ENCODE measurements around the gene USP44. TPM values are rescaled to one million over a fixed set of nuclear protein-coding genes. Genes with fewer than 3 reads are reported as not detected.

USP44 gene
- total and polyA plus RNA-seq, 2 of the 8 experiments (the other 6 are each of a cell fraction or from before 2014, with no cell fraction given), result 129 to 197 TPM

DNA sequence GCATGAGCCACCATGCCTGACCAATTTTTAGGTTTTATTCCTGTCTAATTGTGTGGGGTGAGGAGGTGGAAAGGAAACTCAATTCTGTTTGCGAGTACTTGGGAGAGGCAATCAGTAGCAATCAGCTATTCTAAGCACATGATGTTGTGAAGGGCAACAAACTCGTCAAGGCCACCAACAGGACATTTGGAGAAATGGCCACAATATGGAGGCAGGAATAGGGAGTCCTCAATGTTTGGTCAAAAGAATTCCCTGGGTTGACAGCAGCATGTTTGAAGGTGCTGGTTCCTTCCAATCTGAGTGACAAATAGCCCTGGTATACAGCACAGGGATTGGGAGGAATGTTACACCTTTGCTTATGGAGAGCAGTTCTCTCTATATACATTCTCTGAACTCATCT lies 32.7 kb upstream of the USP44 start:
- Histone ChIP-seq H3K4me2 (ENCODE audit: insufficient read depth in 1 of 2, low read depth in 2 of 2, low read length in 2 of 2) (no peak overlapping the region), H4K20me1 (replicated peaks in 1 of 2; ENCODE audit: control insufficient read depth in 1 of 2, insufficient read depth in 2 of 2, low read length in 2 of 2) (no peaks in the 10 kb centered on the region), H3K4ac (replicated peaks; ENCODE audit: insufficient read length, low read depth, low read length) (no peak overlapping the region), H4K5ac (ENCODE audit: insufficient read length, low read depth, low read length) (no peak overlapping the region), H3K36me3 (ENCODE audit: control insufficient read depth in 2 of 4, insufficient read depth in 4 of 4, low read length in 3 of 4) (no peaks in the 10 kb centered on the region), H2BK15ac (ENCODE audit: low read length) (no peak overlapping the region), H2BK12ac (ENCODE audit: low read depth, low read length) (no peak overlapping the region), H3K27ac (ENCODE audit: low read depth, low read length) (no peak overlapping the region), H2BK120ac (replicated peaks; ENCODE audit: low read depth, low read length) (no peak overlapping the region), H4K8ac (ENCODE audit: extremely low read depth, insufficient read depth, low read length) (no peak overlapping the region), H2AFZ (ENCODE audit: low read length) (no peak overlapping the region), H3K14ac (ENCODE audit: insufficient read length) (no peak overlapping the region), H4K91ac (replicated peaks; ENCODE audit: insufficient read length, low read length) (no peak overlapping the region), H3K79me2 (ENCODE audit: control insufficient read depth in 1 of 2, insufficient read depth in 2 of 2, low read length in 2 of 2) (no peaks in the 10 kb centered on the region), H3K9me3 (ENCODE audit: insufficient read depth in 2 of 2, low read depth in 1 of 2, low read length in 1 of 2) (no peaks in the 10 kb centered on the region), H3K23me2 (ENCODE audit: low read depth, low read length) (no peaks in the 10 kb centered on the region), H3K27me3 (replicated peaks in 1 of 4; ENCODE audit: control insufficient read depth in 3 of 4, extremely low read depth in 1 of 4, insufficient read depth in 3 of 4, low read length in 3 of 4) (no peaks in the 10 kb centered on the region), H2AK5ac (ENCODE audit: low read depth, low read length) (no peak overlapping the region), H3K79me1 (ENCODE audit: low read depth, low read length) (no peaks in the 10 kb centered on the region), H2BK20ac (ENCODE audit: low read length) (no peak overlapping the region), H3K18ac (ENCODE audit: extremely low read depth, low read length) (no peak overlapping the region), H3K56ac (replicated peaks; ENCODE audit: insufficient read length, low read depth, low read length) (no peak overlapping the region), H3K23ac (ENCODE audit: insufficient read length) (no peak overlapping the region), H3K9ac (replicated peaks in 1 of 4; ENCODE audit: extremely low read depth in 1 of 4, low read depth in 3 of 4, low read length in 3 of 4) (no peak overlapping the region), H3K4me3 (ENCODE audit: extremely low read depth in 1 of 4, insufficient read depth in 2 of 4, low read depth in 3 of 4, low read length in 4 of 4) (no peak overlapping the region), H3K4me1 (replicated peaks in 1 of 4; ENCODE audit: control insufficient read depth in 3 of 4, insufficient read depth in 4 of 4, low read length in 3 of 4) (no peaks in the 10 kb centered on the region), H2BK5ac (ENCODE audit: low read depth, low read length) (no peak overlapping the region)
- CTCF ChIA-PET (ENCODE audit: partially characterized antibody), result interaction anchor here (0.9 to 4.9 kb wide), 7 partner anchors 9 to 232 kb away, joined by 3 to 65 read pairs (median 4); no protein-coding TSS in a partner anchor
- no peak for DNase-seq (ENCODE audit: low read depth in 1 of 2, low spot score in 2 of 2)
- TF ChIP-seq, protein P1, sequence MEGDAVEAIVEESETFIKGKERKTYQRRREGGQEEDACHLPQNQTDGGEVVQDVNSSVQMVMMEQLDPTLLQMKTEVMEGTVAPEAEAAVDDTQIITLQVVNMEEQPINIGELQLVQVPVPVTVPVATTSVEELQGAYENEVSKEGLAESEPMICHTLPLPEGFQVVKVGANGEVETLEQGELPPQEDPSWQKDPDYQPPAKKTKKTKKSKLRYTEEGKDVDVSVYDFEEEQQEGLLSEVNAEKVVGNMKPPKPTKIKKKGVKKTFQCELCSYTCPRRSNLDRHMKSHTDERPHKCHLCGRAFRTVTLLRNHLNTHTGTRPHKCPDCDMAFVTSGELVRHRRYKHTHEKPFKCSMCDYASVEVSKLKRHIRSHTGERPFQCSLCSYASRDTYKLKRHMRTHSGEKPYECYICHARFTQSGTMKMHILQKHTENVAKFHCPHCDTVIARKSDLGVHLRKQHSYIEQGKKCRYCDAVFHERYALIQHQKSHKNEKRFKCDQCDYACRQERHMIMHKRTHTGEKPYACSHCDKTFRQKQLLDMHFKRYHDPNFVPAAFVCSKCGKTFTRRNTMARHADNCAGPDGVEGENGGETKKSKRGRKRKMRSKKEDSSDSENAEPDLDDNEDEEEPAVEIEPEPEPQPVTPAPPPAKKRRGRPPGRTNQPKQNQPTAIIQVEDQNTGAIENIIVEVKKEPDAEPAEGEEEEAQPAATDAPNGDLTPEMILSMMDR (IDR thresholded peaks at IDR 0.05; ENCODE audit: control extremely low read depth in 1 of 3, insufficient read depth in 1 of 3, low read depth in 1 of 3, low read length in 3 of 3), result peak in 1 of 3 experiments; percentile 10; a peak in 1 of 4 replicates
- TF ChIP-seq RFX5 (IDR thresholded peaks at IDR 0.05; ENCODE audit: borderline replicate concordance, low read depth, low read length), result no peak
- 90% methylated on average over 2 of the region's 2 CpGs; no CpG with 5 or more reads in 1 of the 2 experiments for WGBS, 2 experiments (ENCODE audit: extremely low coverage in 1 of 2, insufficient coverage in 1 of 2, insufficient read length in 1 of 2, insufficient replicate concordance in 2 of 2, low coverage in 1 of 2, low lambda C conversion rate in 2 of 2, missing lambda C conversion rate in 1 of 2)
- POLR2A ChIA-PET (ENCODE audit: partially characterized antibody), result interaction anchor here (0.7 to 1.3 kb wide), 4 partner anchors 10 to 61 kb away, joined by 3 read pairs; no protein-coding TSS in a partner anchor
- no peak for FAIRE-seq
